AG20443 (cell line): ENCODE measurements around the gene CMTM4.
"Not testable (repeated sequence)": the region's sequence is repeated elsewhere in the genome, so short reads cannot be mapped to it uniquely, and the experiment has no call there.

ENCODE experiments used
- DNase-seq: peaks from one replicate; pipeline ENCODE4 v3.0.0; 2012; ENCODE audit warnings: low spot score, mixed read lengths

The CMTM4 gene

DNA sequence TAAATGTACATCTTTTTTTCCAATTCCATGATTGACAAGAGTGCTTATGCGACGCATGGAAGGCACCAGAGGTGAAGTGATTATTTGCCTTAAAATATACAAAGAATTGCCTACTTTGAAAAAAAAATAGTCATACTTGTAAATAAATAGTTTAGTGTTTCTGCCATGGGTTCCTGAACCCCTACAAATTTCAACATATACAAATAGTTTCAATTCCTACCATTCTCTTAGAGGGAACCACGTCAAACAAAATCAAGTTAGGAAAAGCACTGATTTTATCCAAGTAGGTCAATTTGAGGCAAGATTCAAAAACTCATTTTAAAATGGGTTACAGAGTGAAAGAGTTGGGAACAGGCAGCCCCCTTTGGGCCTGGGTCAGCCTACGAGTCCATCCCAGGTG lies 80.4 kb downstream of the CMTM4 start:
- DNase-seq, result no peak

DNA sequence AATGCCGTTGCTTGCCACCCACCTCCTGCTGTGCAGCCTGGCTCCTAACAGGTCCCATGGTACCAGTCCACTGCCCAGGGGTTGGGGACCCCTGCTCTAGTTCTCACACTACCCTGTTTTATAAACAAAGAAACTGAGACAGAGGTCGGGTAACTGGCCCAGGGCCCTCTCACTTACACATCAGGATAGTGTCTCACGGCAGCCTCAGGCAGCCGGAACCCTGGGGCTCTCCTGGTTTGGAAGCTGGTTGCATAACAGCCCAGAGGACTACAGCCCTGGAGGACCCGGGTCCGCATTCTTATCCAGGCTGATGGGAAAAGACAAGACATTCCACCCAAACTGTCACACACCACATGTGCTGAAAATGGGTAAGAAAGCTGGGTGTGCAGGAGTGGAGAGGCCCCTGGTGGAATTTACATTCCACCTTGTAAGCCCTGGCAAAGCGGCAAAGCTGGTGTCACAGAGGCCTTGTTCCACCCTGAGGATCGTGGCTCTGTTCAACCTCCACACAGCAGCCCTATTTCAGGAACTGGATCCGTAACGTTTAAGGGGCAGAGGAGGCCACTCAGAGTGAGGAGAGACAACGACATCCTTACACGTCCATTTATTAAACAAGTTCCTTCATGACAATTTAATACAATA lies 82.3 kb downstream of the CMTM4 start:
- no peak for DNase-seq

DNA sequence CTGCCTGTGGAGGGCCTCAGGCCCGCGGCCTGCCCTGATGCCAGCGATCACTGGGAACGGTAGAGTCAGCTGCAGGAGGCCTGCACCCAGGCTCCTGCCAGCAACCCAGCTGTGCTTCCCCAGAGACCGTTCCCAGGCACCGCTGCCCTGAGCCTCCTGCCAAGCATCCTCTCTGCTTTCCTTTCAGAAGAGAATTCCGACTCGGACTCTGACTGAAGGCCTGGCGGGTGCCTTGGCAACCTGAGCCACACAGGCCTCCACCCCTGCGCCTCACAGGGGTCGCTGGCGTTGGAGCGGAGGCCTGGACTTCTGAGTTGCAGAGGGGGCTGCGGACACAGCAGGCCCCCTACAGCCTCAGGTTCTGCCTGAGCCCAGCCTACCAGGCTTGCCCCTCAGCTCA lies 84.1 kb downstream of the CMTM4 start:
- DNase-seq, result no peak

GRCh38 chr16:66611911-66612310 lies 84.6 kb downstream of the CMTM4 start:
- DNase-seq, result not testable (repeated sequence)

DNA sequence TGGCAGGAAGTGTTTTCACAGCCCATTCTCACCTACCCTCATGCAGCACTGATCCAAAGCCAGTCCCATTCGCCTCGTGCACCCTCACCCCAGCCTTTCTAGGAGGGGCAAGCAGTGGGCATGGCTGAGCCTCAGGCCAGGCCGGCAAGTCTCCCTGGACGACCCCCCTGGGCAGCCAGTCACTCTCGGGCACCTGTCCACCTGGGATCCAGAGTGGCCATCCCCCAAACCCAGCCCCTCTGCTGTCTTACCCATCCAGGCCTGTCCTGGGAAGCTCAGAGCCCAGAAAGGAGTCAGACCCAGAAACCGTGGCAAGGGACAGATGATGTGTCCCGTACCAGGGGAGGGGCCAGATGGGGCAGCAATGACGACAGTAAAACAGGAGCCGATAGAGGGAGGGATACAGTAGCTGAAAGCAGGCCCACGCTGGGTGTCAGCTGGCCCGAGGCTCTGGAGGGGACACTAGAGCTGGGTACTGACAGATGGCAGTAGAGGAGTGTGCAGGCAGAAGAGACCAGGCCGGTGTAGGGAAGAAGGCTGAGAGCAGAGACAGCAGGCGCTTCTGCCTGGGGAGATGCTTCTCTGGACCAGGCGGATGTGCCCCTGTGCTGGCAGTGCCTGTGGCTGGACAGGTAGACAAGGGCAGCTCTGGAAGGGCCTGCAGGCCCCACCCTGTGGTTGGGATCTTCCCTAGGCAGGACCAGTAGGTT lies 86.3 kb downstream of the CMTM4 start:
- no peak for DNase-seq

GRCh38 chr16:66609139-66609510 lies 87.4 kb downstream of the CMTM4 start:
- no peak for DNase-seq

- DNase-seq, result peak; percentile 94
These were observed 88.1 kb downstream of the CMTM4 start for GRCh38 chr16:66608241-66609138.

DNA sequence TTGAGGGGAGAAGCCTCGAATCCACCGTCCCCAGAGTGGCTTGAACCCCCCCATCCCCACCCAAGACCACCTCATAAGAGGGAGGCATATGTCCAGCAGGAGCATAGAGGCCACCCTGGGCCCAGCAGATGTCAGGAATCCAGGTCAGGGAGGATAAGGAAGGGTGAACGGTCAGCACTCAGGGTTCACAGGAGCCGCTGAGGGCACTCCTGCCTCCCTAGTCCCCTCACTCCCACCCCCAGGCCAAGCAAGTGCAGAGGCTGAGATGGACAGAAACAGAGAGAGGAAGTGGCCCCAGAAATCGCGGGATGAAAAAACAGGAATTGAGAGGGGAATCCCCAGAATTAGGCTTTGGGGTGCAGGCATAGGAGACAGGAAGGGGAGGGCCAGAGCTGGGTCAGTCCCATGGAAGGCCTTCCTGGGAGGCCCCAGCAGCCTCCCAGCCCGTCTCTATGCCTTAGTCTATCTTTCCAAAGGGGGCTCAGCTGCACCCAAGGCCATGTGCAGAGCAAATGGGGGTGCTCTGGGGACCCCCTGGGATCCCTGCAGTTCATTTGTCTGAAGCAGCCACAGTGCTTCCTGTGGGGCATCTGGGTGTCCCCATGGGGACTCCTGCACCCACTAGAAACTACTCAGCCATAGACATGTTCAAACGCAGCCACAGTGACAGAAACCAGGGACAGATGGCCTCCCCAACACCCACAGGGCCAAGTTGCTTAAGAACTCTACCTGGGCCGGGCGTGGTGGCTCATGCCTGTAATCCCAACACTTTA lies 90.4 kb downstream of the CMTM4 start:
- no peak for DNase-seq

DNA sequence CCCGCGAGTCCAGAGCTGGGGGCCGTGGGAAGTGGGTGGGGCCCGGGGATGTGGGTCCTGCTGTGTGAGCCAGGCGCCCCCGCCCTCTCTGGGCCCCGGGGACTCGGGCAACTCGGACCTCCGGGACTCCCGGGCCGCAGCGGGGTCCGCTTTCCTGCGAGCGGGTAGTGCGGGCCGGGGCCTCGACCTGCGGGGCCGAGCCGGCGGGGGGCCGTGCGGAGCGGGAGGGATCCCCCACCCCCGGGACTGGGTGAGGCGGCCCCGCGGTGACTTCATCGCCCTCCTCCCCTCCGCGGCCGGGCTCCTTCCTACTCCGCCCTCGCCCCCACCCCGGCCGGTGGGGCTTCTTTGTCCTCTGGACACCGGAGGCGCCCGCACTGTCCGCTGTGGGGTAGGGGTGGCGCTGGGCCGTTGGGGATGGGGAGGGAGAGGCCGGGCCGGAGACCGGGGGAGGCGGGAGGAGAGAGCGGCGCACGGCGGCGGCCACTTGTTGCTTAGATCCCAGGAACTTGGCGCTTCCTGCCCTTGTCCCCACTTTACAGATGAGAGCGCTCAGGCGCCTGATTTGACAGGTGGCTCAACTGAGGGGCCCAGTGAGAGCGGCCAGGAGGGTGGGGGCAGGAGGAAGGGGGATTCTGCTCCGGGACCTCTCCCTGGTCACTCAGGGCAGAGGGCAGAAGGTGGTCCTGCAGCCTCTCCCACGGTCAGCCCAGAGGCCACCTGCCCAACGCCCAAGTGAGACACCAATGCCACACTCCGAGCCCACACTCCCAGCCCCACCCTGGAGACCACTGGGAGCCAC lies 91.2 kb downstream of the CMTM4 start:
- DNase-seq, result peak; percentile 77

- DNase-seq, result peak; percentile 88
These were observed 92.0 kb downstream of the CMTM4 start, which contains the start of gene CMTM3 for GRCh38 chr16:66604376-66605176. TSS of gene CMTM3 (plus strand) at chr16:66604704. CDS start at chr16:66604806, 102 bp downstream.

DNA sequence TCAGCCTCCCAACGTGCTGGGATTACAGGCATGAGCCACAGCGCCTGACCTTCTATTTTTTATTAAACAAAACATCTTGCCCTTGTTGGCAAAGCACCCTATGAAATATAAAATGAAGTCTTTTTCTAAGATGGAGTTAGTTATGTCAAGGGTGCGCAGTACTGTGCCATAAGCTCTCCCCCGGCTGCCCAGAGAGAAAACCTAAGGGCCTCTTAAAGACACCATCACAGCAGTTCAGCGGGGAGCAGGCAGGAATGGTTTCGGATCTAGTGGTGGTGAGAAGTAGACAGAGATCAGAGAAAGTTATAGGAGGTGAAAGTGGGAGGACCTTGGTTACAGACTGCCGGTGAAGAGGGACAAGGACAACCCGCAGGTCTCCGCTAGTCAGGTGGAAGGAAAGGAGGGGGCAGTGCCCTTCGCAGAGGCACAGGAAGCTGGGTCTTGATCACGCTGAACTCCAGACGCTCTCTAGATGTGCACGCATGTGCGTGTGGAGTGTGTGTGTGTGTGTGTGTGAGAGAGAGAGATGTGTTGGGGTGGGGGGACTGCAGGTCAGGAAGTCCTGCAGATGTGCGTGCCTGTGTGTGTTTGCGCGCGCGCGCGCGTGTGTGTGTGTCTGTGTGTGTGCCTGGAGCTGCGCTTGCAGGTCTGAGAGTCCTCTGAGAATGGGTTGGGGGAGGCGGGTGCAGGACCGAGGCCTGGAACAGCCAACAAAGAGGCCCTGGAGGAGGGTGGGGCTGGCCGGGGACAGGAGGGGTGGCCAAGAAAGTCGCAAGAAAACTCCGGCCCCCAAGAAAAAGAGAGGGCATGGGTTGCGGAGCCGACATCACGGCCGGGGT lies 92.8 kb downstream of the CMTM4 start:
- DNase-seq, result peak; percentile 69

DNA sequence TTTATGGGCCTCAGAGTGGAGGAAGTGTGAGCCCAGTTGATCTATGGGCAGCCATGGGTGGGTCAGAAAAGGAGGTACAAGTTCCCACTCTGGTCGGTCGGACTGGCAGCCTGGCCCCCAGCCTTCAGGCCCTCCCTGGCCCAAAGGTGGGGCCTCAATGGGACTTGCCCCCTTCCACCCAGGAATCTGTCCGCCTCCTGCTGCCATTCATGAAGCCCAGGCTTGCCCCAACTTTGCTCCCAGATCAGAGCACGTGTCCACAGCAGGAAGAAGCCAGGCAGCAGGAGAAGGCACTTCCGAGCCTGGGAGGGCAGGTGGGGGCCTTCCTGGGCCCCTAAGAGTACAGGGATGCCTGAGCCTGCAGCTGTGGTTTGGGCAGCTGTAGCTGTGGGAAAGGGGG lies 95.1 kb downstream of the CMTM4 start:
- DNase-seq, result no peak

GRCh38 chr16:66600477-66600876 lies 96.1 kb downstream of the CMTM4 start:
- no peak for DNase-seq

GRCh38 chr16:66599726-66600125 lies 96.8 kb downstream of the CMTM4 start:
- DNase-seq, result no peak

DNA sequence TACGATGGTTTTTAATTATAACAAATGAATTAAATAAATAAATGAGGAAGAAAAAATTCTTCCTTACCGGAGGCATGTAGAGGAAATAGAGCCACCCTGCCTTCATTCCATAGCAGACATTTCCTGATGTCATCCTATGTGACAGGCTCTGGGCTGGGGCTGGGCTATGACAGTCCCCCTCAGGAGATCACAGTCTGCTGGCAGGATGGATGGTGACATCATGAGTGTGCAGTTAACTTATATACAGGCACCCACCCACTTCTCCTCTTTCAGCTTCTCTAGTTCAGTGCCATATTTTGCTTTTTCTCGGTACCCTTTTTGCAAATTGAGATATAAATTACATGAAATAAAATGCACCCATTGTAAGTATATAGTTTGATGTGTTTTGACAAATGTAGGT lies 98.4 kb downstream of the CMTM4 start:
- DNase-seq, result no peak

- no peak for DNase-seq
These were observed 99.3 kb downstream of the CMTM4 start for GRCh38 chr16:66596986-66597848.

GRCh38 chr16:66596559-66596958 lies 100.0 kb downstream of the CMTM4 start:
- not testable (repeated sequence) for DNase-seq

- no peak for DNase-seq
These were observed 101.8 kb downstream of the CMTM4 start for GRCh38 chr16:66594739-66595138.
